Neuronal stem cell (in vitro differentiated cells): Measurements from ENCODE around the gene UPP1.

Source experiments
- DNase-seq: peaks from one replicate; pipeline ENCODE4 v3.0.0-alpha.2; 2013; ENCODE audit warnings: low spot score
- H2AFZ ChIP-seq: one replicate; pipeline ENCODE4 v1.6.1; 2013; ENCODE audit warnings: mild to moderate bottlenecking, low read length, inconsistent platforms
- H2AK5ac ChIP-seq: 2 replicates; pipeline ENCODE4 v1.6.1; 2013; ENCODE audit warnings: low read depth, mild to moderate bottlenecking, inconsistent platforms, low read length, moderate library complexity, mixed read lengths
- H2BK120ac ChIP-seq: 2 replicates; pipeline ENCODE4 v1.6.1; 2013; ENCODE audit warnings: low read depth, mild to moderate bottlenecking, inconsistent platforms, low read length, moderate library complexity, mixed read lengths
- H2BK12ac ChIP-seq: one replicate; pipeline ENCODE4 v1.6.1; 2013; ENCODE audit warnings: low read length, inconsistent platforms
- H2BK15ac ChIP-seq: 2 replicates; pipeline ENCODE4 v1.6.1; 2013; ENCODE audit warnings: mild to moderate bottlenecking, low read length, inconsistent platforms, mixed read lengths
- H2BK5ac ChIP-seq: one replicate; pipeline ENCODE4 v1.6.1; 2013; ENCODE audit warnings: inconsistent platforms, mild to moderate bottlenecking, low read length, moderate library complexity
- H3K14ac ChIP-seq: one replicate; pipeline ENCODE4 v1.6.1; 2013; ENCODE audit warnings: low read length, inconsistent platforms
- H3K18ac ChIP-seq: 2 replicates; pipeline ENCODE4 v1.6.1; 2013; ENCODE audit warnings: low read length, inconsistent platforms
- H3K23ac ChIP-seq: 2 replicates; pipeline ENCODE4 v1.6.1; 2013; ENCODE audit warnings: low read depth, mild to moderate bottlenecking, mixed read lengths, low read length, inconsistent platforms; ENCODE audit not compliant: poor library complexity
- H3K27ac ChIP-seq: replicated peaks from 3 replicates; pipeline ENCODE4 v1.5.1; 2013; ENCODE audit warnings: low read length, inconsistent platforms
- H3K27me3 ChIP-seq, 3 experiments: 2 replicates each; pipeline ENCODE4 v1.6.1; 2013; ENCODE audit warnings: low read length in 3 of 3, mild to moderate bottlenecking in 2 of 3, inconsistent platforms in 1 of 3, low read depth in 1 of 3, mixed read lengths in 1 of 3, moderate library complexity in 1 of 3; ENCODE audit not compliant: control insufficient read depth in 3 of 3, insufficient read depth in 3 of 3
- H3K36me3 ChIP-seq, 2 donors: replicated peaks in 1 of 2; 2 replicates each; pipeline ENCODE4 v1.6.1; 2013; ENCODE audit warnings: low read length in 2 of 2; ENCODE audit not compliant: control insufficient read depth in 2 of 2, insufficient read depth in 2 of 2
- H3K4ac ChIP-seq: 2 replicates; pipeline ENCODE4 v1.6.1; 2013; ENCODE audit warnings: inconsistent platforms, mild to moderate bottlenecking, low read length, moderate library complexity
- H3K4me1 ChIP-seq, 2 donors: 1 replicate in 1 of 2; 2 replicates in 1 of 2; pipeline ENCODE4 v1.6.1; 2013; ENCODE audit warnings: low read length in 2 of 2, low read depth in 1 of 2; ENCODE audit not compliant: control insufficient read depth in 2 of 2, insufficient read depth in 1 of 2
- H3K4me2 ChIP-seq: one replicate; pipeline ENCODE4 v1.6.1; 2013; ENCODE audit warnings: mild to moderate bottlenecking, low read length, inconsistent platforms; ENCODE audit not compliant: insufficient read depth, poor library complexity, severe bottlenecking
- H3K4me3 ChIP-seq, 2 donors: 2 replicates each; pipeline ENCODE4 v1.5.1; 2013; ENCODE audit warnings: low read length in 2 of 2, mild to moderate bottlenecking in 2 of 2, inconsistent platforms in 1 of 2, moderate library complexity in 1 of 2
- H3K79me1 ChIP-seq: one replicate; pipeline ENCODE4 v1.6.1; 2013; ENCODE audit warnings: low read depth, mild to moderate bottlenecking, inconsistent platforms, low read length, moderate library complexity
- H3K9ac ChIP-seq: one replicate; pipeline ENCODE4 v1.6.1; 2013; ENCODE audit warnings: mild to moderate bottlenecking, low read depth, low read length, inconsistent platforms; ENCODE audit not compliant: poor library complexity
- H3K9me3 ChIP-seq, 2 donors: replicated peaks in 1 of 2; 2 replicates each; pipeline versions ENCODE3 to v1.6.1; 2013; ENCODE audit warnings: low read length in 2 of 2, mild to moderate bottlenecking in 2 of 2, inconsistent platforms in 1 of 2, low read depth in 1 of 2, mixed read lengths in 1 of 2, moderate library complexity in 1 of 2; ENCODE audit not compliant: control insufficient read depth in 2 of 2, insufficient read depth in 1 of 2
- H4K8ac ChIP-seq: one replicate; pipeline ENCODE4 v1.6.1; 2013; ENCODE audit warnings: low read depth, mild to moderate bottlenecking, inconsistent platforms, low read length, moderate library complexity
- H4K91ac ChIP-seq: one replicate; pipeline ENCODE4 v1.6.1; 2013; ENCODE audit warnings: low read length, low read depth, mild to moderate bottlenecking, inconsistent platforms; ENCODE audit not compliant: poor library complexity
- WGBS, 2 donors: extraction: QIAGEN DNeasy Blood & Tissue Kit; methylation state at CpG; one replicate each; pipeline ENCODE4 v1.1.7; 2013; ENCODE audit warnings: missing lambda C conversion rate in 2 of 2, mixed read lengths in 1 of 2; ENCODE audit not compliant: insufficient read length in 2 of 2, insufficient replicate concordance in 1 of 2; ENCODE audit errors: extremely low coverage in 2 of 2; 5-methylcytosine and 5-hydroxymethylcytosine counted together

UPP1 gene

DNA sequence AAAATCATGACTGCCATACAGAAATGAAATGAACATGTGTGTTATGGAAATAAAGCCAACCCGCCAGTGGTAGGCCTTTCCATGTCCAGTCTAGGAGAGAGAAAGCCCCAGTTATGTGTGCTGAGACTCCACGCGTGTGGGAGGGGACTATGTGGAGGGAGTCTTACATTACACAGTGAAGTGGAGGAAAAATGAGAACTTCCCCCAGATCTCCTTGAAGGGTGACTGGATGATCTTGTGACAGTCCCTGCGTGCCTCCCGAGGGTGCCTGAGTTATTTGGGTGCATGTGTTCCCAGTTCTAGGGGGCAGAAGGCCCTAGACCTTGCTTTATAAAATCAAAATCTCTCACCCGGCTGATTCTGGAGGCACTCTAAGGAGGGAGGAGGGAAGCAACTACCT lies 24.2 kb downstream of the UPP1 start:
- no peak overlapping the region for H4K91ac ChIP-seq
- no peak overlapping the region for H2BK120ac ChIP-seq
- H3K4ac ChIP-seq: no peak overlapping the region
- no peak overlapping the region for H3K14ac ChIP-seq
- no peak overlapping the region for H3K23ac ChIP-seq
- no peak overlapping the region for H3K27ac ChIP-seq
- H3K9ac ChIP-seq: no peak overlapping the region
- no CpG with 5 or more reads among the region's 6 CpGs for WGBS, 2 donors
- no peak overlapping the region for H2BK5ac ChIP-seq
- no peak for DNase-seq
- no peak overlapping the region for H3K4me2 ChIP-seq
- no peak overlapping the region for H2BK15ac ChIP-seq
- H3K27me3 ChIP-seq: peaks cover 0 to 5% (median 0%) of the 10 kb centered on the region in 3 experiments
- no peak overlapping the region for H3K18ac ChIP-seq
- no peak overlapping the region for H2AK5ac ChIP-seq
- no peaks in the 10 kb centered on the region for H3K4me1 ChIP-seq
- H3K36me3 ChIP-seq: peaks cover 6 to 12% of the 10 kb centered on the region in 2 donors
- H3K4me3 ChIP-seq: no peak overlapping the region
- H2AFZ ChIP-seq: no peak overlapping the region
- no peaks in the 10 kb centered on the region for H3K9me3 ChIP-seq
- no peak overlapping the region for H2BK12ac ChIP-seq
- no peak overlapping the region for H4K8ac ChIP-seq
- H3K79me1 ChIP-seq: no peaks in the 10 kb centered on the region

DNA sequence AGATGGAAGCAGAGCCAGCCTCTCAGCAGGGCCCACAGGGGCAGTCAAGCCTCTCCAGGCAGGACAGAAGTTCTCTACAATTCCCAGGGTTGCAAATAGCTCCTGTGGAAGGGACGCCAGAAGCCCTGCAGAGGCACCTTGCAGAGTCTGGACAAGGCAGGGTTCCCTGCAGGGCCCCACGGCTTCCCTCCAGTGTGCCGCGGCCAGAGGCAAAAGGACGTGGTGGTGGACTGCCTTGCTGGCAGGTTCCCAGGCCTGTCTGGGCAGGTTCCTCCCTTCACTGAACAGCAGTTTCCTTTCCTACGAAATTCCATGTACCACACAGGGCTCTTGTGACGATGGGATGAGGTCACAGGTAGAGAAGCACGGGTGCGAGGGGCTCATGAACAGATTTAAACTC lies 25.1 kb downstream of the UPP1 start:
- no peak overlapping the region for H3K14ac ChIP-seq
- no peak overlapping the region for H2BK120ac ChIP-seq
- H3K23ac ChIP-seq: no peak overlapping the region
- peak overlapping the region; percentile 59 for H2AFZ ChIP-seq
- WGBS, 2 donors: no CpG with 5 or more reads among the region's 9 CpGs
- no peak overlapping the region for H3K9ac ChIP-seq
- H2BK5ac ChIP-seq: peak overlapping the region; percentile 9
- no peaks in the 10 kb centered on the region for H3K9me3 ChIP-seq
- no peak overlapping the region for H3K27ac ChIP-seq
- no peak for DNase-seq
- no peak overlapping the region for H3K4ac ChIP-seq
- H3K4me1 ChIP-seq: no peaks in the 10 kb centered on the region
- peak overlapping the region; percentile 50 for H3K18ac ChIP-seq
- peaks cover 0 to 5% (median 0%) of the 10 kb centered on the region in 3 experiments for H3K27me3 ChIP-seq
- peak overlapping the region; percentile 87 for H4K91ac ChIP-seq
- H3K4me3 ChIP-seq: no peak overlapping the region
- H3K36me3 ChIP-seq: peaks cover 2 to 4% of the 10 kb centered on the region in 2 donors
- no peak overlapping the region for H2BK15ac ChIP-seq
- no peak overlapping the region for H4K8ac ChIP-seq
- H2AK5ac ChIP-seq: no peak overlapping the region
- H3K79me1 ChIP-seq: no peaks in the 10 kb centered on the region
- no peak overlapping the region for H2BK12ac ChIP-seq
- H3K4me2 ChIP-seq: no peak overlapping the region

DNA sequence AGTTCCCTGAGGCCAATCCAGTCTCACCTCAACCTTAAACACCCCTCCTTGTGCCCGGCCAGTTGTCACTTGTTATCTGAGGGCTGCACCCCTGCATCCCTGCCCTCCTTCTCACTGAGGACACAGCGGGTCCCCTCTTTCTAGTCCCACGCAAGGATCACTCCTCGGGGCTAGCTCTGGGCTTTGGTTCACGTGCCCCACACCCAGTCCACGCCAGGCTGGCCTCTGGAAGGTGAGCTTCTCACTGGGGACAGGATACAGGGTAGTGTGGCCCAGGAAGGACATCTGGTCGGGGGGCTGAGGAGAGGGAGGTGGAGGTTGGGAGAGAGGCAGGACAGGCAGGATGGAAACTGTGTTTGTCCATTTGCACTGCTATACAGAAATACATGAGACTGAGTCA lies 25.5 kb downstream of the UPP1 start:
- H4K8ac ChIP-seq: no peak overlapping the region
- no peaks in the 10 kb centered on the region for H3K9me3 ChIP-seq
- WGBS, 2 donors: no CpG with 5 or more reads among the region's 7 CpGs
- H2BK12ac ChIP-seq: no peak overlapping the region
- no peak for DNase-seq
- no peak overlapping the region for H3K27ac ChIP-seq
- peak overlapping the region; percentile 59 for H2AFZ ChIP-seq
- no peak overlapping the region for H3K9ac ChIP-seq
- H3K4ac ChIP-seq: peak overlapping the region; percentile 71
- peaks cover 0 to 5% (median 0%) of the 10 kb centered on the region in 3 experiments for H3K27me3 ChIP-seq
- no peaks in the 10 kb centered on the region for H3K79me1 ChIP-seq
- H3K4me3 ChIP-seq: no peak overlapping the region
- H3K23ac ChIP-seq: no peak overlapping the region
- H3K4me1 ChIP-seq: no peaks in the 10 kb centered on the region
- peak overlapping the region; percentile 73 for H3K18ac ChIP-seq
- H2BK5ac ChIP-seq: peak overlapping the region; percentile 9
- H3K14ac ChIP-seq: peak overlapping the region; percentile 83
- no peak overlapping the region for H2AK5ac ChIP-seq
- H4K91ac ChIP-seq: no peak overlapping the region
- no peak overlapping the region for H3K4me2 ChIP-seq
- H3K36me3 ChIP-seq: peaks cover 0 to under 1% of the 10 kb centered on the region in 2 donors
- H2BK120ac ChIP-seq: no peak overlapping the region
- H2BK15ac ChIP-seq: no peak overlapping the region

DNA sequence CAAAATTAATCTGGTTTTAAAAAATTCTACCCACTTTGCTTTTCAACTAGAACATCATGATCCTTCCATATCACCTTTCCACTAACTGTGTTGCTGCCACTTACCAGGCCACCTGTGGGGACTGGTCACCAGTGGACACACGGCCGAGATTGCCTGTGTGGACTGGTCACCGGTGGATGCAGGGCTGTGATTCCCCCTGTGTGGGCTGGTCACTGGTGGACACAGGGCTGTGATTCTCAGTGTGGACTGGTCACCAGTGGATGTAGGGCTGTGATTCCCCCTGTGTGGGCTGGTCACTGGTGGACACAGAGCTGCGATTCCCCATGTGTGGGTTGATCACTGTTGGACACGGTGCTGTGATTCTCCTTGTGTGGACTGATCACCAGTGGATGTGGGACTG lies 27.0 kb downstream of the UPP1 start:
- H3K4me3 ChIP-seq: no peak overlapping the region
- no peak overlapping the region for H3K9ac ChIP-seq
- no peak overlapping the region for H4K91ac ChIP-seq
- H2BK12ac ChIP-seq: no peak overlapping the region
- no peak overlapping the region for H3K23ac ChIP-seq
- H2BK15ac ChIP-seq: no peak overlapping the region
- H2AFZ ChIP-seq: no peak overlapping the region
- H3K27ac ChIP-seq: no peak overlapping the region
- no peak overlapping the region for H3K18ac ChIP-seq
- H3K14ac ChIP-seq: no peak overlapping the region
- H3K4me2 ChIP-seq: no peak overlapping the region
- no CpG with 5 or more reads among the region's 5 CpGs for WGBS, 2 donors
- no peaks in the 10 kb centered on the region for H3K4me1 ChIP-seq
- no peak overlapping the region for H2AK5ac ChIP-seq
- H3K79me1 ChIP-seq: no peaks in the 10 kb centered on the region
- peak overlapping the region; percentile 33 for H4K8ac ChIP-seq
- H3K27me3 ChIP-seq: peaks cover 0 to 5% (median 0%) of the 10 kb centered on the region in 3 experiments
- H3K36me3 ChIP-seq: no peaks in the 10 kb centered on the region
- H2BK5ac ChIP-seq: no peak overlapping the region
- DNase-seq: no peak
- no peak overlapping the region for H3K4ac ChIP-seq
- no peak overlapping the region for H2BK120ac ChIP-seq
- no peaks in the 10 kb centered on the region for H3K9me3 ChIP-seq
